Renal cortical epithelial cell (primary cell): ENCODE results near the gene ZNF573. TPM values are rescaled to one million over a fixed set of nuclear protein-coding genes. Genes with fewer than 3 reads are reported as not detected.
"Not testable (repeated sequence)": the region's sequence is repeated elsewhere in the genome, so short reads cannot be mapped to it uniquely, and the experiment has no call there.

Experiments
- DNase-seq: peaks from one replicate; pipeline ENCODE4 v3.0.0-alpha.2; 2011; ENCODE audit warnings: low read depth
- total RNA-seq: library from RNA; depleted of rRNA; stranded (reverse); fragments of >200 nt; gene quantifications from 2 replicates; pipeline ENCODE4 v1.2.3, GENCODE V29; 2014

The ZNF573 gene
- 3.5 and 9.7 TPM in 2 replicates for total RNA-seq

DNA sequence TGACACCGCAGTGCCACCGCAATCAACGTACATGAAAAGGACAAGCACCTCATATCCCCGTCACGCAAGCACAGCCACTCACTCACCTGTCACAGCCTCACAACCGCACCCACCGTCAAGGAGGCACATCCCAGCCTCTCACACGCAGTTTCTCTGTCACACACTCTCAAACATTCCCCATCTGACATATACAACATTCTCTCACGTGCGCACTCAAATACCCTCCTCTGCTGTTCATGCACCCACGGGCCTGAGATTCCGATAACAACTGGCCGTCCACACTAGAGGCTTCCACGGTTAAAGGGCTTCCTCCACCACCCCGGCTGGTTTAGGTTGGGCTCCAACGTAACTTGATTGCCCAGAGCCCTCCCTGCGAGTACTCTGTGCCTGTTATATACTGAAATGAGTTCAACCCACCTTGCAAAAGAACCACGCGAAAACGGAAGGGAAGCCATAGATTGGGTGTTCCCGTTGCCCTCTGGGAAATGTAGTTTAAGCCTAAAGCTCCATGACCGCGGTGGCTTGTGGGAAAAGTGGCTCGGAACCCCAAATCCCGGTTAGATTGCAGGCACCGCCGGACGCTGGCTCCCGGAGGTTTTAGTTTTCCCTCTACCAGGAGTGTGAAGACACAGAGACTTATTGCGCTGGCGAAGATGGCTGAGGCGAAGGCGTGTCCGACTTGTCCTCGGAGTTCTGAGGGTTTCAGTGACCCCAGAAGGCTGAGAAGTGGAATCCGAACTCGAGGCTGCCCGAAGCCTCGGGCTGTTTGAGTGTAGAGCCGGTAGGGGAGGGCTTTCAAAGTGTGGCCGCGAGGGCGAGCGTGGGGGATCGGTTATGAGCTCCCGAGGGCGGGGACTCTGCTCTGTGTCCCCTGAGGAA is at the start of gene ZNF573:
Gene ZNF573 (minus strand): TSS at position 460 of the 879 bp plus-strand sequence. CDS start 5,857 bp downstream, outside the sequence.
- peak; percentile 89 for DNase-seq

- peak; percentile 9 for DNase-seq
Measured at GRCh38 chr19:37817180-37817981, 38.0 kb upstream of the ZNF573 start.

- not testable (repeated sequence) for DNase-seq
Measured at GRCh38 chr19:37815611-37816010, 36.2 kb upstream of the ZNF573 start.

- no peak for DNase-seq
Measured at GRCh38 chr19:37813340-37813739, 34.0 kb upstream of the ZNF573 start.

DNA sequence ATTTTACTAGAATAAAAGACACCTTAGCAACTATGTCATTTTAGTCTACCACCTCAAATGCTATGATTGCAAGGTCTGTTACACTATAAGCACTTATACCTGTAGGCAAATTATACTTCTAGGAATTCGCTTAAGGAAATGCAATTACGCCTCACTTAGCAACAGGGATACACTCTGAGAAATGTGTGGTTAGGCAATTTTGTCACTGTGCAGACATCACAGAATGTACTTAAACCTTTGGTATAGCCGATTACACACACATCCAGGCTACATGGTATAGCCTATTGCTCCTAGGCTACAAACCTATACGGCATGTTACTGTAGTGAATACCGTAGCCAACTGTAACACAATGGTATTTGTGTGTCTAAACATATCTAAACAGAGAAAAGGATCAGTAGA is 30.0 kb upstream of the ZNF573 start:
- DNase-seq, result no peak

GRCh38 chr19:37803249-37803840 is 24.0 kb upstream of the ZNF573 start:
- DNase-seq, result no peak

DNA sequence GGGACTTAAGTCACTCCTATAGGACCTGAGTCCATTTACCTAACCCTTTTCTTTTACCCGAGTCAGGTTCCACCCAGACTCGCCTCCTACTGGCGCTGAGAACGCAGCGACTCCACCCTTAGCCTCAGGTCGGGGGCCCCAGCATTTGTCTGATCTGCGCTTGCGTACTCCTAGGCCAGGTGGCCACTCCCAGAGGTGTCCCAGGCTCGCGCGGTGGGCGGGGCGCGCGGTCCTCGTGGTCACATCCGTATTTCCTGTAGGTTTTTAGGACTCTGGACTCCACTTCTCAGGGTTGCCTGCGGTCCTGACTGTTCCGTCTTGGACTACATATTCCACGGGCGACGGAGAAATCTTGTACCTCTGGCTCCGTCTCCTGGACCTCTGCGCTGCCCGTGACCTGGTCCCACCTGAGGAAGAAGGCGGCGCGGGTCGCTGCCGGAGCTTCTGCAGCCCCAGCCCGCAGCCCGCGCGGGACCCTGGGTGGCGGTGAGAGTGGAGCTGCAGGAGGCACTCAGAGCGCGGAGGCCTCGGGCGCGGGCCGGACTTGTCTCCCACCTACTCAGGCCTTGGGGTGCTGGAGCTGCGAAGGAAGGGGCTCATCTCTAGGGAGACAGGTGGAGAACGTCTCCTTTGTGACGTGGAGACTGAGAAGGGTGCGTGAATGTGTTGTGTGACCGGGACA is 11.0 kb upstream of the ZNF573 start:
- DNase-seq, result no peak

- peak; percentile 22 for DNase-seq
Measured at GRCh38 chr19:37778613-37779126, 716 bp downstream of the ZNF573 start.

GRCh38 chr19:37770985-37771384 is 8.4 kb downstream of the ZNF573 start:
- DNase-seq, result no peak

- no peak for DNase-seq
Measured at GRCh38 chr19:37763488-37763887, 15.9 kb downstream of the ZNF573 start.

- DNase-seq, result not testable (repeated sequence)
Measured at GRCh38 chr19:37757683-37758082, 21.7 kb downstream of the ZNF573 start.

DNA sequence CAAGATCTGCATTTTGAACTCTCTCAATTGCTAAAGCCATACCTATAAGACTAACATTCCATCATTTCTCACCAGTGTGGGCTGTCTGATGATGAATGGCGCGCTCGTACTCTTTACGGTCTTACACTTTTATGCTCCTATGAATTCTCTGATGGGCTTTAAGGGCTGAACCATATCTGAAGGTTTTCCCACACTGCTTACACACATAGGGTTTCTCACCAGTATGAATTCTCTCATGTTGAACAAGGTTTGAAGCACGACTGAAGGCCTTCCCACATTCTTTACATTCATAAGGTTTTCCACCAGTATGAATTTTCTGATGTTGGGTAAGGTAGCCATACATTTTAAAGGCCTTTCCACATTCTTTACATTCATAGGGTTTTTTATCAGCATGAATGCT is 41.0 kb downstream of the ZNF573 start:
- DNase-seq, result no peak

DNA sequence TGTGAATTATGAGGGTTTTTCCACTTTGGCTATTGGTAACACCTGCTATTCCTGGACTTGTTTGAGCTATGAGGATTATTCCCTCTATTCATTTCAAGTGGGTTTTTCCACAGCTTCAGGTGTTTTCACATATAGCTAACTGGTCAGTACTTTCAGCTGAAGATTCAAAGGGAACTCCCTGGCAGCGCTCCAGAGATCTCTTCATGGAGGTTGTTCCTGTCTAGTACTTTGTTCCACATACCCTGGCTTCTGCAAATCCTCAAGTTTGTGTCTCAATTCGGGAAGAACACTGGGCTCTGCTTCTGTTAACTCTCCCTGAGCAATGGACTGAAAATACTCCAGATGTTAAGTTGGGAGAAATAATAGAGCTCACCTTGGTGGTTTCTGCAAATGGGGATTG is 54.2 kb downstream of the ZNF573 start:
- DNase-seq, result no peak

DNA sequence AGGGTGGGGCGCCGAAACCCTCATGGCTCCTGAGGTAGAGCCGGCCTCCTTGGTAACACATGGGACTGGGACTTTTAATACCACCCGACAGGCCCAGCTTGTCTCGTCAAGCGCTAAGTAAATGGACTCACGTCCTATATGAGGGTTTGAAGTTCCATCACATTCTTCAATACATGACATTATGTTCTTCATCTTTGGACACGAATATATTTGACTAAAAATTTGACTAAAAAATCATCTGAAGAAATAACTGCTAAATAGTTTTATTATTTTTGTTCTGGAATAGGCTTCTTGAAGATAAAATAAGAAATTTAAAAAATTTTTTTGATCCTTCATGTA is 59.5 kb downstream of the ZNF573 start:
- DNase-seq, result no peak

DNA sequence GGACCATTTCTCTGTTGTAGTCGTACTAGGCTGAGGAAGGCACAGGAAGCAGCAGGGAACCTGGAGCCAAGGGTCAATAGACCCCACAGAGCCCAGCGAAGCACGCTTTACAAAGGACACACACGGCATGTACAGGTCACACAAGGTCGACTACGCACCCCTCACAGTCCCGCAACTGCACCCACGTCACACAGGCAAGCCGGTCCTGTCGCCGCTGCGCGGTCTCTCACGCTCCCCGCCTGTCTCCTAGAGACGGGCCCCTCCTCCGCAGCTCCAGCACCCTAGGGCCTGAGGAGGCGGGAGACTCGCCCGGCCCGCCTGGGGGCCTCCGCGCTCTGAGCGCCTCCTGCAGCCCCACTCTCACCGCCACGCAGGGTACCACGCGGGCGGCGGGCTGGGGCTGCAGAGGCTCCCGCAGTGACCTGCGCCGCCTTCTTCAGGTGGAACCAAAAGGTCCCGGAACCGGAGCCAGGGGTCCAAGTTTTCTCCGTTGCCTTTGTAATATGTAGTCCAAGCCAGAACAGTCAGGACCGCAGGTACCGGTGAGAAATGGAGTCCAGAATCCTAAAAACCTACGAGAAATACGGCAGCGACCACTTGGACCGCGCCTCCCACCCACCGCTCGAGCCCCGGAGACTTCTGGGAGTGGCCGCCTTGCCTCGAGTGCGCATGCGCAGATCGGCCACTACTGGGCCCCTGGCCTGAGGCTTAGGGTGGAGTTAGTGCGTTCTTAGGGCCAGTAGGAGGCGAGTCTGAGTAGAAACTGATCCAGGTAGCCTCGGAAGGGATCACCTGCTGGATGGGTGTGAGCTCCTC is 60.1 kb downstream of the ZNF573 start, which contains the start of gene ZNF607:
Gene ZNF607 (minus strand): TSS at position 651 of the 816 bp plus-strand sequence. CDS start 8,143 bp downstream, outside the sequence.
- peak; percentile 86 for DNase-seq

DNA sequence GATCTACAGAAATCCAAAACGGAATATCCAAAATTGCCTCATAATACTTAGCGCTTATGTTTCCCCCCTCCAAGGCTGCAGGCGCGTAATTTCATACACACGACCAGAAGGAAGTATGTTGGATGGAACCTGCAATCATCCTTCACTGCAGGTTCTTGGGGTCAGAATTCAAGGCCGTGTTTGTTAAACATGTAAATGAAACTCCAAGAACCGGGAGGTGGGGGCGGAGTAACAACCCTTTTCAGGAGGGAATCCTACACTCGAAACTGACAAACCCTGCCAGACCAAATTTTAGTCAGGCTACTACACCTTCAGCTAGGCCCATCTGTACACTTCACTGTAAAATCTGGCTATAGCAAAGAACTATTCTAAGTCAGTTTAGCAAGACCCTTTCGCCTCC is 61.1 kb downstream of the ZNF573 start:
- DNase-seq, result no peak

- DNase-seq, result no peak
Measured at GRCh38 chr19:37716140-37716539, 63.2 kb downstream of the ZNF573 start.

GRCh38 chr19:37706052-37706605 is 73.3 kb downstream of the ZNF573 start:
- no peak for DNase-seq

GRCh38 chr19:37699057-37699456 is 80.3 kb downstream of the ZNF573 start:
- peak; percentile 6 for DNase-seq

GRCh38 chr19:37698216-37698615 is 81.2 kb downstream of the ZNF573 start:
- no peak for DNase-seq
